Thymus (tissue), 11 donors: ENCODE data around the gene FXYD5. TPM values are rescaled to one million over a fixed set of nuclear protein-coding genes. Genes with fewer than 3 reads are reported as not detected.

ENCODE experiments used
- DNase-seq, 9 donors: peaks; one replicate each; pipeline ENCODE4 v3.0.0-alpha.2; 2013; ENCODE audit warnings: low spot score in 9 of 9, low read depth in 6 of 9, missing footprints in 1 of 9
- H3K27ac ChIP-seq, 2 donors: one replicate each; pipeline ENCODE4 v1.5.1; 2013; ENCODE audit warnings: control low read depth in 1 of 2, low read depth in 1 of 2, low read length in 1 of 2, mild to moderate bottlenecking in 1 of 2, moderate library complexity in 1 of 2
- H3K27me3 ChIP-seq, 2 donors: one replicate each; pipeline ENCODE4 v1.5.1; 2013; ENCODE audit warnings: low read length in 1 of 2; ENCODE audit not compliant: control insufficient read depth in 2 of 2, insufficient read depth in 1 of 2
- H3K36me3 ChIP-seq, 2 donors: one replicate each; pipeline ENCODE4 v1.5.1; 2013; ENCODE audit warnings: low read length in 1 of 2, mild to moderate bottlenecking in 1 of 2, moderate library complexity in 1 of 2; ENCODE audit not compliant: control insufficient read depth in 2 of 2, insufficient read depth in 2 of 2
- H3K4me1 ChIP-seq, 2 donors: one replicate each; pipeline ENCODE4 v1.5.1; 2013; ENCODE audit warnings: low read length in 2 of 2; ENCODE audit not compliant: control insufficient read depth in 2 of 2, insufficient read depth in 2 of 2
- H3K4me3 ChIP-seq, 2 donors: one replicate each; pipeline ENCODE4 v1.5.1; 2013; ENCODE audit warnings: low read length in 2 of 2, control low read depth in 1 of 2, mild to moderate bottlenecking in 1 of 2
- H3K9me3 ChIP-seq, 2 donors: one replicate each; pipeline ENCODE4 v1.5.1; 2013; ENCODE audit warnings: low read length in 1 of 2, mild to moderate bottlenecking in 1 of 2; ENCODE audit not compliant: control insufficient read depth in 2 of 2, insufficient read depth in 1 of 2
- WGBS: extraction: QIAGEN DNeasy Blood & Tissue Kit; methylation state at CpG from one replicate; pipeline ENCODE4 v1.1.7; 2013; 5-methylcytosine and 5-hydroxymethylcytosine counted together
- polyA plus RNA-seq: library from polyadenylated mRNA; stranded (reverse); fragments of 200-250 nt; gene quantifications from one replicate; pipeline ENCODE4 v1.2.3, GENCODE V29; 2013
- total RNA-seq: library from RNA; stranded (reverse); fragments of 120-200 nt; gene quantifications from one replicate; pipeline ENCODE4 v1.2.4, GENCODE V29; 2013
- donor health status: healthy.

Gene FXYD5
- total and polyA plus RNA-seq, 2 donors, result 42.6 to 136 TPM

GRCh38 chr19:35118268-35119020 lies 36.1 kb upstream of the FXYD5 start:
- 85% methylated on average over 13 of the region's 13 CpGs for WGBS

DNA sequence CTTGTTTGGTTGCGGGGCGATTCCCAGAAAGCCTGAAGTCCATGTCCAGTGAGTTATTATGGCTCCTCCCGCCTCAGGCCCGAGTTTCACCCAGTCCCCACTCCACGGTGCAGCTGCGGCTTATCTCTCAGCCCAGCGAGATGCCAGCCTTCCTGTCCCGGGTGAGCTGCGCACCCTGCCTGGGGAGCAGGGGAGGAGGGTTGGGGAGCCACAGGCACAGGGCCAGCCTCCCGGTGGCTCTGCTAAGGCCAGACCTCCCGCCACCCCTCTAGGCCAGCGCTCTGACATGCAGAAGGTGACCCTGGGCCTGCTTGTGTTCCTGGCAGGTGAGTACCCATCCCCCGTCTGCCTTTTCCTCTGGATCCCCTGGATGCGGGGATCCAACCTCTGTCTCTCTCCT lies 35.4 kb upstream of the FXYD5 start:
- 34% methylated on average over 14 of the region's 14 CpGs for WGBS
- Histone ChIP-seq H3K27me3 (peaks cover 0 to 9% of the 10 kb centered on the region in 2 donors), H3K9me3 (no peaks in the 10 kb centered on the region), H3K4me3 (no peak overlapping the region), H3K4me1 (peaks cover 3 to 25% of the 10 kb centered on the region in 2 donors), H3K27ac (no peak overlapping the region), H3K36me3 (no peaks in the 10 kb centered on the region)
- DNase-seq, result no peak

More at GRCh38 chr19:35118268-35119020, 36.1 kb upstream of the FXYD5 start:
- no peak for DNase-seq
- H3K36me3 ChIP-seq, result no peaks in the 10 kb centered on the region
- peaks cover 3 to 23% of the 10 kb centered on the region in 2 donors for H3K4me1 ChIP-seq
- H3K27ac ChIP-seq, result peak overlapping the region in 1 of 2 donors; percentile 3
- H3K9me3 ChIP-seq, result no peaks in the 10 kb centered on the region
- H3K4me3 ChIP-seq, result no peak overlapping the region
- H3K27me3 ChIP-seq, result peaks cover 0 to 9% of the 10 kb centered on the region in 2 donors

DNA sequence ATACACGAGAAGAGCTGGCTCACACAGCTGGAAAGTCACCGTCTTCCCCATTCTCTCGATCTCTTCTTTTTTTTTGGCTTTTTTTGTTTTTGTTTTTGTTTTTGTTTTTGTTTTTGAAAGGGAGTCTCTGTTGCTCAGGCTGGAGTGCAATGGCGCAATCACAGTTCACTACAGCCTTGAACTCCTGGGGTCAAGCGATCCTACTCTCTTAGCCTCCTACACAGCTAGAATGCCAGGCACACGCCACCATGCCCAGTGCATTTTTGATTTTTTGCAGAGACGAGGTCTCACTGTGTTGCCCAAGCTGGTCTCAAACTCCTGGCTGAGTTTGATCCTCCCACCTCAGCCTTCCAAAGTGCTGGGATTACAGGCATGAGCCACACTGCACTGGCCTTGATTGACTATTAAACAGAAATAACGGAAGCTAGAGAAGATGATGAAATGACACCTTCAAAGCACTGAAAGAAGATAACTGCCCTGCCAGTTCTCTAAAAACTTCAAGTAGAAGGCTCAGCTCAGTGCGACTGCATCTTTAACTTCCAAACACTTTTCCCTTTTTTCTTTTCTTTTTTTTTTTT lies 34.9 kb upstream of the FXYD5 start:
- WGBS, result 95% methylated on average over 9 of the region's 9 CpGs
- Histone ChIP-seq H3K4me1 (peaks cover 0 to 25% of the 10 kb centered on the region in 2 donors), H3K9me3 (peaks cover 0 to under 1% of the 10 kb centered on the region in 2 donors), H3K4me3 (no peak overlapping the region), H3K27me3 (peaks cover 0 to 9% of the 10 kb centered on the region in 2 donors), H3K27ac (no peak overlapping the region), H3K36me3 (no peaks in the 10 kb centered on the region)
- no peak for DNase-seq

DNA sequence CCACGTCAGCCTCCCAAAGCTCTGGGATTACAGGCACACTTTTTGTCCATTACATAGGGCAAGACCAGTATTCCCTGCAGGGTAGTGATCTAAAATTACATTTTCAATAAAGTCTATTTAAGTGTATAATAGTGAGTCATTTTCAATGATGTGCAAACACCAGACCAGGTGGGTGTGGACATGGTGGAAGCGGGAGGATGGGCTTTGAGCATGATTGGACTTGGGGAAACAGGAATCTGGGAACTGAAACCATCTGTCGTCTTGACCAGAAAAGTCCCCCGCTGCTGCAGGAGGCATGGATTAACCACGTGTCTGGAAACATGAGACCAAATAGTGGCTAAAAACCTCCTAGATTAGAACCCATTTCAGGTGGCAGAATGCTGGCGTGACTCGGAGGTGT lies 34.0 kb upstream of the FXYD5 start:
- Histone ChIP-seq H3K27me3 (peaks cover 0 to under 1% of the 10 kb centered on the region in 2 donors), H3K27ac (peak overlapping the region; percentile 51 to 76), H3K4me1 (peaks cover 0 to 24% of the 10 kb centered on the region in 2 donors), H3K36me3 (no peaks in the 10 kb centered on the region), H3K4me3 (no peak overlapping the region), H3K9me3 (peaks cover 0 to 3% of the 10 kb centered on the region in 2 donors)
- DNase-seq, result peak in 1 of 9 donors; percentile 45
- 88% methylated on average over 7 of the region's 7 CpGs for WGBS

- H3K9me3 ChIP-seq, result peaks cover 0 to 3% of the 10 kb centered on the region in 2 donors
- no peaks in the 10 kb centered on the region for H3K27me3 ChIP-seq
- WGBS, result 91% methylated on average over 7 of the region's 7 CpGs
- H3K27ac ChIP-seq, result peak overlapping the region; percentile 51 to 76
- H3K4me1 ChIP-seq, result peaks cover 0 to 24% of the 10 kb centered on the region in 2 donors
- DNase-seq, result no peak
- no peaks in the 10 kb centered on the region for H3K36me3 ChIP-seq
- no peak overlapping the region for H3K4me3 ChIP-seq
Observed at GRCh38 chr19:35120898-35121297, 33.6 kb upstream of the FXYD5 start.

GRCh38 chr19:35122687-35123551 lies 31.6 kb upstream of the FXYD5 start:
- no peaks in the 10 kb centered on the region for H3K27me3 ChIP-seq
- no peak overlapping the region for H3K27ac ChIP-seq
- no peak overlapping the region for H3K4me3 ChIP-seq
- WGBS, result 94% methylated on average over 19 of the region's 19 CpGs
- H3K4me1 ChIP-seq, result peaks cover 0 to 24% of the 10 kb centered on the region in 2 donors
- no peak for DNase-seq
- peaks cover 0 to 3% of the 10 kb centered on the region in 2 donors for H3K9me3 ChIP-seq
- no peaks in the 10 kb centered on the region for H3K36me3 ChIP-seq

GRCh38 chr19:35123573-35123972 lies 31.0 kb upstream of the FXYD5 start:
- no peaks in the 10 kb centered on the region for H3K36me3 ChIP-seq
- H3K9me3 ChIP-seq, result peaks cover 0 to 3% of the 10 kb centered on the region in 2 donors
- no peak for DNase-seq
- H3K4me1 ChIP-seq, result peaks cover 0 to 23% of the 10 kb centered on the region in 2 donors
- H3K27me3 ChIP-seq, result no peaks in the 10 kb centered on the region
- no peak overlapping the region for H3K27ac ChIP-seq
- 94% methylated on average over 5 of the region's 5 CpGs for WGBS
- H3K4me3 ChIP-seq, result no peak overlapping the region

- Histone ChIP-seq H3K4me1 (peaks cover 0 to 19% of the 10 kb centered on the region in 2 donors), H3K36me3 (no peaks in the 10 kb centered on the region), H3K9me3 (peaks cover 0 to 3% of the 10 kb centered on the region in 2 donors), H3K27ac (peak overlapping the region; percentile 49 to 74), H3K4me3 (peak overlapping the region; percentile 48 to 53), H3K27me3 (no peaks in the 10 kb centered on the region)
- DNase-seq, result peak in 8 of 9 donors; percentile 61 to 86 (median 68)
- WGBS, result 22% methylated on average over 42 of the region's 42 CpGs
Observed at GRCh38 chr19:35124098-35125060, 30.2 kb upstream of the FXYD5 start.
